NCI-H1092 (cell line): ENCODE data around the gene RLN2.
"Not testable (repeated sequence)": the region's sequence is repeated elsewhere in the genome, so short reads cannot be mapped to it uniquely, and the experiment has no call there.

Experiments used
- DNase-seq: peaks from one replicate; lab custom pipeline; 2025; lab: John Stamatoyannopoulos, UW

The RLN2 gene, protein sequence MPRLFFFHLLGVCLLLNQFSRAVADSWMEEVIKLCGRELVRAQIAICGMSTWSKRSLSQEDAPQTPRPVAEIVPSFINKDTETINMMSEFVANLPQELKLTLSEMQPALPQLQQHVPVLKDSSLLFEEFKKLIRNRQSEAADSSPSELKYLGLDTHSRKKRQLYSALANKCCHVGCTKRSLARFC

DNA sequence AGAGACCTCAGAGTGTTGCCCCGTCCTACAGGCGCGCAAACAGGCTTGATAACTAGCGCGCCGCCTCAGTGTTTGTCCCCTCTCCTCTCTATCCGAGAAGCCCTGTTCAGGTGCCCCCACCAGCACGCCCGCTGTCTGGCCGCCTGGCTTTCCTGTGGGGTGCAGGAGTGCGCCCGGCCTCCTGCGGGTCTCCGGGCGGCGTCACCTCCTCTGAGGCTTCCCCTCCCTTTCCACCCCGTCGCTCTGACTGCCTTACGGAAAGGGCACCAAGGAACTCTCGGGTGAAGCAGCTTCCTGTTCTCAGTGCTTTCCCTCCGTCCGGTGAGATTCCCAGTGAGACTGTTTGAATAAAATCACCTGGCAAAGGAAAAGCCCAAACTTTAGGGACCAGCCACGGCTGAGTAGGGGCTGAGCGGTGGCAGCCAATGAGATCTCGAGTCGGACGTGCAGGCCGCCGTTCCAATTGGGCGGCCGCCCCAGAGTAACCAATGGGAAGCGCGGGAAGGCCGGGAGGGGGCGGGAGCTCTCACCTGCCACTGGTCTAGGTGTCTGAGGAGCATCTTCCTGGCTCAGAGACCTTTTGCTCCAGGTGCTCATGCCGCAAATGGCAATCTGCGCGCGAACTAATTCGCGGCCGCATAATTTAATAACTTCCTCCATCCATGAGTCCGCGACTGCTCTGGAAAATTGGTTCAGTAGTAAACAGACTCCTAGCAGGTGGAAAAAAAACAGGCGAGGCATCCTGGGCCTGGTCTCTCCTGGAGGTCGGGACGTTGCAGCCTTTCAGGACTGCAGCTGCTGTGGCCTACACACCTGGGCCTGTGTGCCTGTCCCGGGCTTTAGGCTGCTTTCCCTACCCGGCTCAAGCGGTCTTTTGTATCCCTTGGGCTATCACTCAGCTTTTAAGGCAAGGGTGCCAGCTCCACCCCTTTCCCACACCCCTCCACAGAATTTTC is at the start of gene RLN2:
RLN2 (minus strand) TSS at position 877 of the 956 bp plus-strand sequence; CDS start at position 741, 136 bp downstream.
- not testable (repeated sequence) for DNase-seq

DNA sequence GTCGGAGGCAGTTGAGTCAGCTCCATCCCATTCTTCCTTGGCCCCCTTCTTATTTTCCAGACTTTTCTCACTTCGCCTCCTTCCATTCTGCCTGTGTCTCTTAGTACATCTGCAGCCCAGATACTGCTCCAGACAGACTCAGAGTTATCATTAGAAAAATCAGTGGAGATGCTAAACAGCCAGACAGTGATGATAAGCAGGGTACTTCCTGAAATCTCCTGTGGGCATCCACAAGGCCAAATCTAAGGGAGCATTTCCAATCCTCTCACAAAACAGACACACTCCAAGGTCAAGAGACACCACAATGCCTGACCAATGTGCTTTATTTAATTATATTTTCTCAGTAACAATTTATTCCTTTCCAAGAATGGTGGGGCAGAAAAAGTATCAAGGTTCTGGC is 49.7 kb upstream of the RLN2 start:
- no peak for DNase-seq

GRCh38 chr9:5352637-5353248 is 48.2 kb upstream of the RLN2 start:
- DNase-seq: no peak

DNA sequence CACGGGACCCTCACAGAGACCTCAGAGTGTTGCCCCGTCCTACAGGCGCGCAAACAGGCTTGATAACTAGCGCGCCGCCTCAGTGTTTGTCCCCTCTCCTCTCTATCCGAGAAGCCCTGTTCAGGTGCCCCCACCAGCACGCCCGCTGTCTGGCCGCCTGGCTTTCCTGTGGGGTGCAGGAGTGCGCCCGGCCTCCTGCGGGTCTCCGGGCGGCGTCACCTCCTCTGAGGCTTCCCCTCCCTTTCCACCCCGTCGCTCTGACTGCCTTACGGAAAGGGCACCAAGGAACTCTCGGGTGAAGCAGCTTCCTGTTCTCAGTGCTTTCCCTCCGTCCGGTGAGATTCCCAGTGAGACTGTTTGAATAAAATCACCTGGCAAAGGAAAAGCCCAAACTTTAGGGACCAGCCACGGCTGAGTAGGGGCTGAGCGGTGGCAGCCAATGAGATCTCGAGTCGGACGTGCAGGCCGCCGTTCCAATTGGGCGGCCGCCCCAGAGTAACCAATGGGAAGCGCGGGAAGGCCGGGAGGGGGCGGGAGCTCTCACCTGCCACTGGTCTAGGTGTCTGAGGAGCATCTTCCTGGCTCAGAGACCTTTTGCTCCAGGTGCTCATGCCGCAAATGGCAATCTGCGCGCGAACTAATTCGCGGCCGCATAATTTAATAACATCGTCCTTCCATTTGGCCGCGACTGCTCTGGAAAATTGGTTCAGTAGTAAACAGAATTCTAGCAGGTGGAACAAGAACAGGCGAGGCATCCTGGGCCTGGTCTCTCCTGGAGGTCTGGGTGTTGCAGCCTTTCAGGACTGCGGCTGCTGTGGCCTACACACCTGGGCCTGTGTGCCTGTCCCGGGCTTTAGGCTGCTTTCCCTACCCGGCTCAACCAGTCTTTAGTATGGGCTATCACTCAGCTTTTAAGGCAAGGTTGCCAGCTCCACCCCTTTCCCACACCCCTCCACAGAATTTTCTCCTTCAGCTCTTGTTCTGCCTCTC is 34.8 kb upstream of the RLN2 start, which contains the start of gene RLN1:
RLN1 (minus strand) TSS at position 885 of the 990 bp plus-strand sequence; CDS start at position 755, 130 bp downstream.
- not testable (repeated sequence) for DNase-seq

- DNase-seq: no peak
These were observed 32.2 kb upstream of the RLN2 start for GRCh38 chr9:5336688-5337087.

GRCh38 chr9:5331276-5331675 is 26.8 kb upstream of the RLN2 start:
- not testable (repeated sequence) for DNase-seq

DNA sequence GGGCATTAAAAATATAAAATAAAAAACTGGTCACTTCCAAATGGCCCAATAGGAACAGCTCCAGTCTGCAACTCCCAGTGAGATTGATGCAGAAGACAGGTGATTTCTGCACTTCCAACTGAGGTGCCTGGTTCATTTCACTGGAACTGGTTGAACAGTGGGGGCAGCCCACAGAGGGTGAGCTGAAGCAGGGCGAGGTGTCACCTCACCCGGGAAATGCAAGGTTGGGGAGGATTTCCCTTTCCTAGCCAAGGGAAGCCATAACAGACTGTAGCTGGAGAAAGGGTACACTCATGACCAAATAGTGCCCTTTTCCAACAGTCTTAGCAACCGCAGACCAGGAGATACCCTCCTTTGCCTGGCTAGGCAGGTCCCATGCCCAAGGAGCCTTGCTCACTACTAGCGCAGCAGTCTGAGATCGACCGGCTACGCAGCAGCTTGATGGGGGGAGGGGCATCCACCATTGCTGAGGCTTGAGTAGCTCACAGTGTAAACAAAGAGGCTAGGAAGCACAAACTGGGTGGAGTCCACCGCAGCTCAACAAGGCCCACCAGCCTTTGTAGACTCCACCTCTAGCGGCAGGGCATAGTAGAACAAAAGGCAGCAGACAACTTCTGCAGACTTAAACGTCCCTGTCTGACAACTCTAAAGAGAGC is 22.5 kb upstream of the RLN2 start:
- DNase-seq: no peak

DNA sequence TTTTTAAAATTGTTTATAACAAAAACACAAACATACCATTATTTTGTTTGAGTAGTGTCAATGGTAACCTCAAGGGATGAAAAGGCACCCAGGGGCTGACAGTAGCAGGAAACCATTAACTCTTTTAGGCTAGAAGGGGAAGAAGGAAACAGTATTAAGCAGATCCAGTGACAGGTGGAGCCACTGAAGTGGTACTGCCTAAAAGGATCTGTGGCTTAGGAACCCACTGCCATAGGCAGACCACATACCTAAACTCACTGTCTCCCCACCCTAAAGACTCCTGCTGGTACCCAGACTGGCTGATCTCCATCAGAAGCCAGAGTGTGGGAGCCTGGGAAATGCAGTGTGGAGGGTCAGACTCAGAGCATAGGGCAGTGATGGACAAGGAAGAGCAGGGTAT is 21.7 kb upstream of the RLN2 start:
- no peak for DNase-seq

DNA sequence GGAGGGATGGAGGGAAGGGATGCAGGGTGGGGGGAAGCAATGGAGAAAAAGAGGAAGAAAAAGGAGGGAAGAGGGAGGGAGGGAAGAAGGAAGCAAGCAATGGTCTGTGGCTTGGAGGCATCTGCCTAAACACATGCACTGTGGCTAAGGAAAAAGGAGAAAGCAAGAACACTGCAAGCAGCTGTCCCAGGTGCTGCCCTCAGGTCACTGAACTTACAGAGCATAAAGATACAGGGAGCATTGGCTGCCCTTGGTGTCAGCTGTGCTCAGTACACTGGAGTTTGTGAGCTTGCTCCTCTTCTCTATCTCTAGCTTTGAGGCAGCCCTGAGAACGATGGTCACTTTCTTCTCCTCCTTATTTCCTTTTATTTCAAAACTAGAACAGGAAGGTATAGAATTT is 17.1 kb upstream of the RLN2 start:
- DNase-seq: not testable (repeated sequence)

DNA sequence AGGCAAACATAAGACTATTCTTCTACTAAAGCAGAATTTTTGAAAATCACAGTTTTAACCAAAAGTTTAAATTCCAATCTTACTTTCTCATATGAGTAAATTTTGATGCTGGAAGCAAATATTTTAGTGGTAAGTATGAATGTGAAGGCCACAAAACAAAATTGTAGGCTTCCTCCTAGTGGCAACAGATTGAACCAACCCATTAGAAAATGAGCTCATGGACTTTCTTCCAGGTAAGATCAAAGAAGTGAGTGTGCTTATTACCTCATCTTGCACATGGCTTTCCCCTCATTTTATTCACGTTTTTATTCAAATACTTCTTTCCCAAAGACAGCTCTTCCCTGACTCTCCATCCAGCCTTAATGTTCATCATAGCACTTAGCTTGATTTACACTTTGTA is 16.5 kb upstream of the RLN2 start:
- DNase-seq: no peak

GRCh38 chr9:5316406-5316805 is 11.9 kb upstream of the RLN2 start:
- DNase-seq: not testable (repeated sequence)

DNA sequence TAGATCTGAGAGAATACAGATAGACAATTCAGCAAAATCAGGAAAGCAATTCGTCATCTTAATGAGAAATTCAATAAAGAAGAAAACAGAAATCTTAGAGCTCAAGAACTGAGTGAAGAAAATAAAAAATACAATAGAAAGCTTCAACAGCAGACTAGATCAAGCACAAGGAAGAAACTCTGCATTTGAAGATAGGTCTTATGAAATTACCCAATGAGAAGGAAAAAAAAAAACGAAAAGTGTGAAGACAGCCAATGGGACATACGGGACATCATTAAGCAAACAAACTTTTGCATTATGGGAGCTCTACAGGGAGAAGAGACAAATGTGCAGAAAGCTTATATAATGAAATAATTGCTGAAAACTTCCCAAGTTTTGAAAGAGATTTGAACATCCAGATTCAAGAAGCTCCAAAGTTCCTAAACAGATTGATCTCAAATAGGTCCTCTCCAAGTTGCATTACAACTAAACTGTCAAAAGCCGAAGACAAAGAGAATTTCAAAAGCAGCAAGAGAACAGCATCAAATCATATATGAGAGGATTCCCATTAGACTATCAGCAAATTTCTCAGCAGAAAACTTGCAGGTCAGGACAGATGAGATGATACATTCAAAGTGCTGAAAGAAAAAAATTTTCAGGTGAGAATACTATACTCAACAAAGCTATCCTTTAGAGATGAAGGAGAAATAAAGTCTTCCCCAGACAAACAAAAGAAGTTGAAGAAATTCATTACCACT is 10.8 kb upstream of the RLN2 start:
- DNase-seq: no peak

DNA sequence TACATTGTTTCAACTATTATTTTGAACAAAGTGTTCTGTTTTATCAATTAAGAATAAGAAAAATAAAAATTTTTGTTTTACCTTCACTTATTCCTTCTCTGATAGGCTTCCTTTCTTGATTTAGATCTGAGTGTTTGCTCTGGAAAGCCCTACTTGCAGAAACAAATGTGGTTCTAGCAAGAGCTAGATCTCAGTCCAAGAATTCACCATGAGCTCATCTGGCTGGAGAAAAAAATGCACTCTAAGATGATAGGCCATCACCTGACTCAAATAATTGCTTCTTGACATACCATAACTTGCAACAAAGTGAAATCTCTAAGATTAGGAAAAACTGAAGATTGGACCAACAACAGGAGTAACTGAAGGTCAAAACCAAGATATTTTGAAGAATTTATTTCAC is 6.3 kb upstream of the RLN2 start:
- DNase-seq: no peak

- DNase-seq: no peak
These were observed 1.2 kb upstream of the RLN2 start for GRCh38 chr9:5305741-5306140.

- no peak for DNase-seq
These were observed 3.0 kb downstream of the RLN2 start for GRCh38 chr9:5301544-5301943.

DNA sequence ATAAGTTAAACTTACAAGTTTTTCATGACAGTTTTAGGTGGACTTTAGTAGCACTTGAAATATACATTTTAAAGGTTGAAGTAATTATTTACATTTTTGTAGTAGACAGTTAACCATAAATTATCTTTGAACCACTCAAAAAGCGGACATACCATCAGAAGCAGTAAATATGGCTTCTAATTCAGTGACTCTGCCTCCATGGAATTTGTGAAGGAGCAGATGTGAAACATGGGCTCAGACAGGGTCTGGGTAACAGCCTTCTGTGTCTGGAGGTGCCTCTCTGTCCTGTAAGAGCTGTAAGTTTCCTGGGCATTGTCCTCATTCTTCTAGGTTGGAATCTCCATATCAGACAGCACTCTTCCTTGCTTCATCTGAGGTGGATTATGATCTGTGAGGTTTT is 12.4 kb downstream of the RLN2 start:
- DNase-seq: no peak

DNA sequence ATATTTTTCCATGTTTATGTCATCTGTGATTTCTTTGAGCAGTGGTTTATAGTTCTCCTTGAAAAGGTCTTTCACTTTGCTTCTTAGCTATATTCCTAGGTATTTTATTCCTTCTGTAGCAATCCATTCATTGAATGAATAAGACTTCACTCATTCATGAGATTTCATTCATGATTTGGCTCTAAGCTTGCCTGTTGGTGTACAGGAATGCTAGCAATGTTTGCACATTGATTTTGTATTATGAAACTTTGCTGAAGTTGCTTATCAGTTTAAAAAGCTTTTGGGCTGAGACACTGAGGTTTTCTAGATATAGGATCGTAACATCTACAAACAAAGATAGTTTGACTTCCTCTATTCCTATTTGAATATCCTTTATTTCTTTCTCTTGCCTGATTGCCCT is 15.9 kb downstream of the RLN2 start:
- DNase-seq: no peak

DNA sequence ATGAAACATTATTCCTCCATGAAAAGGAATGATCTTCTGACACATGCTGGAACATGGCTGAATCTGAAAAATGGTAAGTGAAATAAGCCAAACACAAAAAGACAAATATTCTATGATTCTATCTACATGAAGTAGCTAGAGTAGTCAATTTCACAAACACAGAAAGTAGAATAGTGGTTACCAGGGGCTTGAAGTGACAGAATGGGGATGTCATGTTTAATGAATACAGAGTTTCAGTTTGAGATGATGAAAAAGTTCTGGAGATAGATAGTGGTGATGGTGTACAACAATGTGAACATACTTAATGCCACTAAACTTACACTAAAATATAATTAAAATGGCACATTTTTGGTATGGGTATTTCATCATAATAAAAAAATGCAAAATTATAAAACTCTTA is 18.3 kb downstream of the RLN2 start:
- DNase-seq: no peak

DNA sequence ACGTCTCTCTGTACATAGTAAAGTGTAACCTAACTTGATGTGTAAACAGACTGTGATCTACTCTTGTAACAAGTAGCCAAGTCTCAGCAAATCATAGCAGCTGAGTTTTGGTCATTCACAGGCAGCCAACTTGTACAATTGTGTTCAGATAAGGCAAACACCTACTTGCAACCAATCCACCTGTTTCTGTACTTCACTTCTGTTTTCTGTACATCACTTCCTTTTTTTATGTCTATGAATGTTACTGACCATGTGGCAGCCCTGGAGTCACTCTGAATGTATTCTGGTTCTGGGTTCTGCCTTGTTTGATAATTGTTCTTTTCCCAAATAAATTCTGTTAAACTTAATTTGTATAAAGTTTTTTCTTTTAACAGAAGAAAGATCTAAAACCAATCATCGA is 26.0 kb downstream of the RLN2 start:
- no peak for DNase-seq

GRCh38 chr9:5274770-5275169 is 29.7 kb downstream of the RLN2 start:
- DNase-seq: no peak
